PC-9 (cell line): ENCODE results near the gene MAPK8IP3. TPM values are rescaled to one million over a fixed set of nuclear protein-coding genes. Genes with fewer than 3 reads are reported as not detected.
A peak's percentile ranks its signal among the peaks of the same experiment; 100 is the strongest.

Experiments
- Bru-seq: library from RNA; stranded (reverse); fragments of 400-500 nt; gene quantifications from one replicate; lab custom pipeline; 2021; lab: Mats Ljungman, UMichigan
- BruChase-seq, 2 experiments: library from RNA; stranded (reverse); fragments of 400-500 nt; gene quantifications; one replicate each; lab custom pipeline; 2021; lab: Mats Ljungman, UMichigan
- BruUV-seq: library from RNA; stranded (reverse); fragments of 400-500 nt; replicated peaks from 2 replicates; lab custom pipeline; 2021; lab: Mats Ljungman, UMichigan
- CTCF ChIA-PET: fragments of 300-600 bp; sonication (Branson Sonifier 250); formaldehyde crosslinking; loops from one replicate; lab custom pipeline; 2022; ENCODE audit warnings: antibody characterized with exemption; lab: Charles Lee
- POLR2A ChIA-PET: fragments of 300-600 bp; sonication (Branson Sonifier 250); formaldehyde crosslinking; loops from one replicate; lab custom pipeline; 2022; ENCODE audit warnings: antibody characterized with exemption; ENCODE audit not compliant: unreplicated experiment; lab: Charles Lee
- DNase-seq, 2 experiments: peaks; one replicate each; pipeline versions ENCODE4 v3.0.0 to v3.0.0-alpha.2; 2015 to 2022; ENCODE audit warnings: mixed read lengths in 1 of 2
- H2AFZ ChIP-seq: fragments of 200-600 bp; sonication (generic); 2 replicates; pipeline ENCODE4 v1.8.1; 2017; ENCODE audit warnings: antibody characterized with exemption
- H3F3A ChIP-seq: fragments of 200-600 bp; sonication (generic); 2 replicates; pipeline ENCODE4 v1.8.1; 2017; ENCODE audit warnings: antibody characterized with exemption, mild to moderate bottlenecking, low read depth; ENCODE audit not compliant: insufficient read depth
- H3K27ac ChIP-seq: fragments of 200-600 bp; sonication (generic); 2 replicates; pipeline ENCODE4 v1.6.1; 2016; ENCODE audit warnings: mixed run types
- H3K27me3 ChIP-seq: fragments of 200-600 bp; sonication (generic); 2 replicates; pipeline ENCODE4 v1.6.1; 2016; ENCODE audit warnings: low read depth, mixed run types; ENCODE audit not compliant: insufficient read depth
- H3K36me3 ChIP-seq: fragments of 200-600 bp; sonication (generic); 2 replicates; pipeline ENCODE4 v1.6.1; 2016; ENCODE audit warnings: low read depth, mixed run types
- H3K4me1 ChIP-seq: fragments of 200-600 bp; sonication (generic); replicated peaks from 2 replicates; pipeline ENCODE4 v1.6.1; 2016; ENCODE audit warnings: mixed run types; ENCODE audit not compliant: insufficient read depth
- H3K4me2 ChIP-seq: fragments of 200-600 bp; sonication (generic); 2 replicates; pipeline ENCODE4 v1.6.1; 2017; ENCODE audit warnings: mixed run types
- H3K4me3 ChIP-seq: fragments of 200-600 bp; sonication (generic); 2 replicates; pipeline ENCODE4 v1.6.1; 2016; ENCODE audit warnings: mixed run types
- H3K79me2 ChIP-seq: fragments of 200-600 bp; sonication (generic); 2 replicates; pipeline ENCODE4 v1.6.1; 2017; ENCODE audit warnings: low read depth, mixed run types
- H3K9me2 ChIP-seq: fragments of 200-600 bp; sonication (generic); 2 replicates; pipeline ENCODE4 v1.8.1; 2017; ENCODE audit warnings: mild to moderate bottlenecking; ENCODE audit not compliant: insufficient read depth
- H3K9me3 ChIP-seq: fragments of 200-600 bp; sonication (generic); 2 replicates; pipeline ENCODE4 v1.8.1; 2016; ENCODE audit warnings: low read depth; ENCODE audit not compliant: insufficient read depth
- H4K20me1 ChIP-seq: fragments of 200-600 bp; sonication (generic); 2 replicates; pipeline ENCODE4 v1.8.1; 2017; ENCODE audit not compliant: insufficient read depth
- CTCF ChIP-seq: fragments of 200-600 bp; sonication (generic); conservative IDR thresholded peaks from 2 replicates; pipeline ENCODE4 v1.6.1; 2017; ENCODE audit warnings: mixed run types, antibody characterized with exemption, mild to moderate bottlenecking, moderate library complexity
- EZH2 ChIP-seq: fragments of 200-600 bp; sonication (generic); IDR thresholded peaks from 2 replicates; pipeline ENCODE4 v1.8.0; 2017; ENCODE audit warnings: antibody characterized with exemption, low read depth
- intact Hi-C: fragments of 100-400 bp; cut with micrococcal nuclease; formaldehyde crosslinking; loops from one replicate; pipeline ENCODE4 v1.10.0; 2022; ENCODE audit not compliant: unreplicated experiment
- long read RNA-seq: library from polyadenylated mRNA; stranded (forward); transcript quantifications from one replicate; pipeline ENCODE4 v2.0.0, GENCODE V29; 2022
- total RNA-seq: library from RNA; stranded (reverse); gene quantifications from 2 replicates; pipeline ENCODE4 v1.2.3, GENCODE V29; 2021

Gene MAPK8IP3
- total RNA-seq: 119 and 125 TPM in 2 replicates
- Bru-seq, nascent RNA: percentile 63 among the genes with signal in this experiment
- BruChase-seq, experiment 1, labeled RNA remaining after a 2-hour chase: percentile 78 among the genes with signal in this experiment
- percentile 82 among the genes with signal in this experiment for BruChase-seq, experiment 2, labeled RNA remaining after a 6-hour chase
- long read RNA-seq, partial matches to known transcripts: 5 of 29 reads
- long read RNA-seq, other reads (novel, unspliced or antisense): 24 of 29 reads

GRCh38 chr16:1705688-1706385 is at the start of gene MAPK8IP3:
MAPK8IP3 (plus strand) TSS chr16:1706195; CDS start chr16:1706340, 145 bp downstream.
- intact Hi-C loops: loop anchor here (1.0 to 2.0 kb wide), 2 partner anchors 28 to 67 kb away; partner anchors contain the start of genes EME2, JPT2 and MRPS34
- peak; percentile 69 to 99 for DNase-seq
- Histone ChIP-seq H3K4me3 (peak within 1 kb of the TSS; percentile 100), H3K4me1 (peaks cover 18% of the 10 kb centered on the region), H3K27me3 (no peaks in the 10 kb centered on the region), H4K20me1 (peaks cover 6% of the 10 kb centered on the region), H3K36me3 (no peaks in the 10 kb centered on the region; the same call in 1 of the 2 replicates), H3K4me2 (peak within 1 kb of the TSS; percentile 95), H3F3A (peaks cover 44% of the 10 kb centered on the region), H3K9me3 (no peaks in the 10 kb centered on the region), H3K27ac (peak within 1 kb of the TSS; percentile 72), H3K9me2 (no peaks in the 10 kb centered on the region), H2AFZ (peak within 1 kb of the TSS; percentile 100), H3K79me2 (peaks cover 44% of the 10 kb centered on the region)
- POLR2A ChIA-PET: interaction anchor here (0.5 to 1.1 kb wide), 9 partner anchors 28 to 195 kb away, joined by 3 to 21 read pairs (median 7); partner anchors contain the start of genes CRAMP1, IFT140, JPT2 and MRPS34
- CTCF ChIA-PET: interaction anchor here (0.6 to 1.7 kb wide), 11 partner anchors 14 to 559 kb away, joined by 3 to 13 read pairs (median 8); partner anchors contain the start of genes NUBP2 and SPSB3
- no TSS peak for BruUV-seq
- TF ChIP-seq EZH2 (no peak), CTCF (peak; percentile 74)

GRCh38 chr16:1656808-1657617 is 49.0 kb upstream of the MAPK8IP3 start:
- Histone ChIP-seq H3K4me1 (no peaks in the 10 kb centered on the region), H3F3A (no peaks in the 10 kb centered on the region), H3K4me3 (no peak overlapping the region), H4K20me1 (no peaks in the 10 kb centered on the region), H2AFZ (no peak overlapping the region), H3K27me3 (no peaks in the 10 kb centered on the region), H3K9me2 (no peaks in the 10 kb centered on the region), H3K9me3 (no peaks in the 10 kb centered on the region), H3K27ac (no peak overlapping the region), H3K79me2 (no peaks in the 10 kb centered on the region), H3K4me2 (no peak overlapping the region), H3K36me3 (peaks cover 3% of the 10 kb centered on the region; the same call in 1 of the 2 replicates)
- ChIA-PET CTCF (no interaction called here), POLR2A (no interaction called here)
- BruUV-seq: no TSS peak
- DNase-seq: no peak
- intact Hi-C loops: no loop called here
- TF ChIP-seq CTCF (no peak), EZH2 (no peak)

- H3K9me2 ChIP-seq: no peaks in the 10 kb centered on the region
- peaks cover 4% of the 10 kb centered on the region; the same call in 1 of the 2 replicates for H3K36me3 ChIP-seq
- TF ChIP-seq CTCF (no peak), EZH2 (no peak)
- H3K9me3 ChIP-seq: no peaks in the 10 kb centered on the region
- CTCF ChIA-PET: no interaction called here
- H3K27ac ChIP-seq: no peak overlapping the region
- POLR2A ChIA-PET: no interaction called here
- H3F3A ChIP-seq: no peaks in the 10 kb centered on the region
- H3K4me2 ChIP-seq: no peak overlapping the region
- no peaks in the 10 kb centered on the region for H3K4me1 ChIP-seq
- no peak for DNase-seq
- intact Hi-C loops: no loop called here
- no peak overlapping the region for H3K4me3 ChIP-seq
- BruUV-seq: no TSS peak
- no peak overlapping the region for H2AFZ ChIP-seq
- no peaks in the 10 kb centered on the region for H4K20me1 ChIP-seq
- no peaks in the 10 kb centered on the region for H3K79me2 ChIP-seq
- H3K27me3 ChIP-seq: no peaks in the 10 kb centered on the region
Measured at GRCh38 chr16:1657841-1658240, 48.2 kb upstream of the MAPK8IP3 start.
